Loucy (cell line): ENCODE data around the gene COL4A5.

Experiments used
- H2AFZ ChIP-seq: fragments of 200-600 bp; sonication (generic); 2 replicates; pipeline ENCODE4 v1.6.0; 2016; ENCODE audit warnings: antibody characterized with exemption, mild to moderate bottlenecking, low read length, moderate library complexity
- H3F3A ChIP-seq: fragments of 200-600 bp; 2 replicates; pipeline ENCODE4 v1.6.0; 2016; ENCODE audit warnings: antibody characterized with exemption, low read depth, mild to moderate bottlenecking
- H3K27me3 ChIP-seq: fragments of 200-600 bp; sonication (generic); 2 replicates; pipeline ENCODE4 v1.6.1; 2014; ENCODE audit warnings: low read length, mild to moderate bottlenecking; ENCODE audit not compliant: insufficient read depth, poor library complexity, severe bottlenecking
- H3K36me3 ChIP-seq: fragments of 200-600 bp; sonication (generic); 2 replicates; pipeline ENCODE4 v1.6.1; 2016; ENCODE audit warnings: low read length; ENCODE audit not compliant: insufficient read depth
- H3K4me1 ChIP-seq: fragments of 200-600 bp; sonication (generic); 2 replicates; pipeline ENCODE4 v1.5.1; 2014; ENCODE audit warnings: low read length, mild to moderate bottlenecking; ENCODE audit not compliant: insufficient read depth, poor library complexity, severe bottlenecking
- H3K4me2 ChIP-seq: fragments of 200-600 bp; sonication (generic); 2 replicates; pipeline ENCODE4 v1.6.0; 2014; ENCODE audit warnings: antibody characterized with exemption, low read length, low read depth, mild to moderate bottlenecking; ENCODE audit not compliant: poor library complexity, severe bottlenecking
- H3K4me3 ChIP-seq: fragments of 200-600 bp; sonication (generic); 2 replicates; pipeline ENCODE4 v1.5.1; 2014; ENCODE audit warnings: low read length, mild to moderate bottlenecking, mixed read lengths; ENCODE audit not compliant: poor library complexity, severe bottlenecking
- H3K79me2 ChIP-seq: fragments of 200-600 bp; sonication (generic); 2 replicates; pipeline ENCODE4 v1.6.1; 2014; ENCODE audit warnings: low read length; ENCODE audit not compliant: insufficient read depth
- H3K9ac ChIP-seq: fragments of 200-600 bp; sonication (generic); 2 replicates; pipeline ENCODE4 v1.6.0; 2014; ENCODE audit warnings: mild to moderate bottlenecking, low read depth, low read length, moderate library complexity; ENCODE audit not compliant: poor library complexity, severe bottlenecking
- H3K9me2 ChIP-seq: fragments of 200-600 bp; sonication (generic); replicated peaks from 2 replicates; pipeline ENCODE4 v1.6.1; 2016; ENCODE audit warnings: low read depth, low read length, mixed read lengths
- H3K9me3 ChIP-seq: fragments of 200-600 bp; sonication (generic); 2 replicates; pipeline ENCODE4 v1.6.1; 2014; ENCODE audit warnings: mild to moderate bottlenecking, antibody characterized with exemption, low read length, low read depth; ENCODE audit not compliant: insufficient read depth
- H4K20me1 ChIP-seq: fragments of 200-600 bp; sonication (generic); 2 replicates; pipeline ENCODE4 v1.6.0; 2014; ENCODE audit warnings: antibody characterized with exemption, low read length, mild to moderate bottlenecking; ENCODE audit not compliant: insufficient read depth, poor library complexity, severe bottlenecking
- EZH2phosphoT487 ChIP-seq: fragments of 200-600 bp; IDR thresholded peaks from 2 replicates; pipeline ENCODE4 v1.6.1; 2018; ENCODE audit warnings: antibody characterized with exemption, mild to moderate bottlenecking, moderate library complexity, borderline replicate concordance
- TF ChIP-seq, protein P1 (sequence below): fragments of 200-600 bp; sonication (generic); conservative IDR thresholded peaks from 2 replicates; pipeline ENCODE4 v1.5.1; 2014; ENCODE audit warnings: mild to moderate bottlenecking, antibody characterized with exemption, low read length

Gene COL4A5

DNA sequence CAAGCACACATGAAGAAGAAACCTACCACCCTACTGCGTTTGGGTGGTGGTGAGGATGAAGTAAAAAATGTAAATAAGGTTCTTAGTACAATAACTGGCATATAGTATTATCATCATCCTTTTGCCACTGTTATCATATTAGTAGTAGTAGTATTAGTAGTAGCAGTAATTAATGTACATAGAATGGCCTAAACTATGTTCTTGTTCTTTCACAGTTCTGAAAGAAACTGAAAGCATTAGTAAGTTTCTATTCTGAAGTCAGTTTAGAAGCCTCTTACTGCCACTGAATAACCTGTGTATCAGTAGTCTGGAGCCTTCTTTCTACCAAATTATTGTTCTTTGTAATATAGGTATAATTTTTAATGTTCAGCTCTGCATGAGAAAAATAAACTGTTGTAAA lies 22.4 kb upstream of the COL4A5 start:
- no peaks in the 10 kb centered on the region for H3K9me3 ChIP-seq
- H3K9me2 ChIP-seq: no peaks in the 10 kb centered on the region
- no peaks in the 10 kb centered on the region for H3F3A ChIP-seq
- no peak for TF ChIP-seq EZH2phosphoT487
- TF ChIP-seq, protein P1, sequence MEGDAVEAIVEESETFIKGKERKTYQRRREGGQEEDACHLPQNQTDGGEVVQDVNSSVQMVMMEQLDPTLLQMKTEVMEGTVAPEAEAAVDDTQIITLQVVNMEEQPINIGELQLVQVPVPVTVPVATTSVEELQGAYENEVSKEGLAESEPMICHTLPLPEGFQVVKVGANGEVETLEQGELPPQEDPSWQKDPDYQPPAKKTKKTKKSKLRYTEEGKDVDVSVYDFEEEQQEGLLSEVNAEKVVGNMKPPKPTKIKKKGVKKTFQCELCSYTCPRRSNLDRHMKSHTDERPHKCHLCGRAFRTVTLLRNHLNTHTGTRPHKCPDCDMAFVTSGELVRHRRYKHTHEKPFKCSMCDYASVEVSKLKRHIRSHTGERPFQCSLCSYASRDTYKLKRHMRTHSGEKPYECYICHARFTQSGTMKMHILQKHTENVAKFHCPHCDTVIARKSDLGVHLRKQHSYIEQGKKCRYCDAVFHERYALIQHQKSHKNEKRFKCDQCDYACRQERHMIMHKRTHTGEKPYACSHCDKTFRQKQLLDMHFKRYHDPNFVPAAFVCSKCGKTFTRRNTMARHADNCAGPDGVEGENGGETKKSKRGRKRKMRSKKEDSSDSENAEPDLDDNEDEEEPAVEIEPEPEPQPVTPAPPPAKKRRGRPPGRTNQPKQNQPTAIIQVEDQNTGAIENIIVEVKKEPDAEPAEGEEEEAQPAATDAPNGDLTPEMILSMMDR: no peak
- no peak overlapping the region for H3K4me2 ChIP-seq
- no peaks in the 10 kb centered on the region for H4K20me1 ChIP-seq
- no peak overlapping the region for H2AFZ ChIP-seq
- H3K79me2 ChIP-seq: no peaks in the 10 kb centered on the region
- H3K9ac ChIP-seq: no peak overlapping the region
- no peaks in the 10 kb centered on the region for H3K27me3 ChIP-seq
- H3K4me3 ChIP-seq: no peak overlapping the region
- H3K4me1 ChIP-seq: no peaks in the 10 kb centered on the region
- H3K36me3 ChIP-seq: no peaks in the 10 kb centered on the region

DNA sequence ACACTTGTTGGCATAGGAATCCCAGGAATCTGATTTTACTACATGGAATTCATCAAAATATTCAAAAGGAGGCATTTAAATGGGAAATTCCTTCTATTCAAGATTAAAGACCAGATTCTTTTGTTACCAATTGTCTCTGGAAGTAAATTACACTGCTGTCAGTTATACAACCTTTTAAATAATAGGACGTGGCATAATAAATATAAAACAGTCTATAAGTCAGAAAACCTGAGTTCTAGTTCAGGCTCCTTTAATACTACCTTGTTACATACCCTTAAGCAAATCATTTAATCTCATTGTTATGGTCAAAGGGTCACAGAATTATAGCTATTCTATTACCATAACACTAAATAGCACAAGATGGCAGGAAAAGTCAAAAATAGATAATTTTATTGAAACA lies 20.2 kb upstream of the COL4A5 start:
- Histone ChIP-seq H4K20me1 (no peaks in the 10 kb centered on the region), H3K4me3 (no peak overlapping the region), H3K36me3 (no peaks in the 10 kb centered on the region), H3K9me2 (no peaks in the 10 kb centered on the region), H3K27me3 (no peaks in the 10 kb centered on the region), H3K79me2 (no peaks in the 10 kb centered on the region), H2AFZ (no peak overlapping the region), H3F3A (no peaks in the 10 kb centered on the region), H3K4me2 (no peak overlapping the region), H3K4me1 (no peaks in the 10 kb centered on the region), H3K9ac (no peak overlapping the region), H3K9me3 (no peaks in the 10 kb centered on the region)
- TF ChIP-seq EZH2phosphoT487: no peak
- TF ChIP-seq, protein P1: no peak

DNA sequence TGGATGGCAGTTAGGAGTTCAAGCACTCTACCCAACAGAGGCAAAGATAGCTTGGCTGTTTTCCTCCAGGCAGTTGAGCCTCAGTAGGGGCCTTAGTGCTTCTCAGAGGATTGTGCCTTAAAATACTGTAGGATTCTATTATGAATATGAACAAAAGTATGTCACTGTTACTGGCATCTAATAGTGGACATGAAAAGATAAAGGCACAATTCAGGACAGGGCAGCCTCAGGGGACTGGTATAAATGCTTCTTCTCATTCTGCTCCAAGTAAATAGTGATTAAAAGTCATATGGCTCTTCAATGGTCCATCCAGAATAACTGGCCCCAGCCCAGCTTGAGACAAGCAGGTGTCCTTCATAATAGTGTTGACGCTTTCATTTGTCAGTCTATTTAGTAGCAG lies 19.2 kb upstream of the COL4A5 start:
- Histone ChIP-seq H4K20me1 (no peaks in the 10 kb centered on the region), H3K27me3 (no peaks in the 10 kb centered on the region), H3K9me3 (no peaks in the 10 kb centered on the region), H3K4me3 (no peak overlapping the region), H3K36me3 (no peaks in the 10 kb centered on the region), H2AFZ (no peak overlapping the region), H3K9ac (no peak overlapping the region), H3K4me1 (no peaks in the 10 kb centered on the region), H3K79me2 (no peaks in the 10 kb centered on the region), H3K9me2 (no peaks in the 10 kb centered on the region), H3K4me2 (no peak overlapping the region), H3F3A (no peaks in the 10 kb centered on the region)
- no peak for TF ChIP-seq EZH2phosphoT487
- TF ChIP-seq, protein P1: no peak
